ENCODE data around the gene PLSCR3. TPM values are rescaled to one million over a fixed set of nuclear protein-coding genes. Genes with fewer than 3 reads are reported as not detected.
A peak's percentile ranks its signal among the peaks of the same experiment; 100 is the strongest.

PLSCR3 gene
- total and polyA plus RNA-seq, 10 donors = 31.3 to 63.2 (median 46.1) TPM

GRCh38 chr17:7380855-7381683 lies 13.3 kb downstream of the PLSCR3 start, which contains the start of gene TNK1:
TNK1 (plus strand) TSS chr17:7381089; CDS start chr17:7382927, 1,838 bp downstream.
- Histone ChIP-seq H3K4me3 (peak within 1 kb of the TSS; percentile 16 to 66 (median 33)), H3K27me3 (replicated peaks in 1 of 7) (peaks cover 0 to 62% (median 10%) of the 10 kb centered on the region in 7 donors), H3K36me3 (no peaks in the 10 kb centered on the region), H3K9me3 (peaks cover 0 to 6% (median 0%) of the 10 kb centered on the region in 8 donors), H3K27ac (peak within 1 kb of the TSS in 3 of 8 donors; percentile 24 to 38 (median 38)), H3K4me1 (peaks cover 7 to 40% (median 33%) of the 10 kb centered on the region in 6 donors)
- peak; percentile 77 for DNase-seq
- intact Hi-C loops (cut with DNase I; ENCODE audit: low total_unique reads) = no loop called here
- WGBS, 5 donors = 7 to 14% (median 8%) methylated on average over 36 to 52 of the region's 52 CpGs
- TF ChIP-seq POLR2A (IDR thresholded peaks at IDR 0.05) (no peak), POLR2AphosphoS5 (IDR thresholded peaks at IDR 0.05) (peak; percentile 54 to 75 (median 62))

- H3K9me3 ChIP-seq = peaks cover 0 to 6% (median 0%) of the 10 kb centered on the region in 8 donors
- peak overlapping the region in 4 of 8 donors; percentile 24 to 66 (median 44) for H3K4me3 ChIP-seq
- WGBS, 5 donors = 49 to 61% (median 52%) methylated on average over 4 to 7 of the region's 7 CpGs
- no peak for TF ChIP-seq POLR2A (IDR thresholded peaks at IDR 0.05)
- no peak for TF ChIP-seq CTCF (IDR thresholded peaks at IDR 0.05 in 8 of 11, conservative IDR thresholded peaks at IDR 0.05 in 3 of 11)
- no peak for TF ChIP-seq POLR2AphosphoS5 (IDR thresholded peaks at IDR 0.05)
- H3K27me3 ChIP-seq (replicated peaks in 1 of 7) = peaks cover 0 to 62% (median 10%) of the 10 kb centered on the region in 7 donors
- intact Hi-C loops (cut with DNase I; ENCODE audit: low total_unique reads) = no loop called here
- no peaks in the 10 kb centered on the region for H3K36me3 ChIP-seq
- DNase-seq = no peak
- H3K4me1 ChIP-seq = peaks cover 7 to 40% (median 33%) of the 10 kb centered on the region in 6 donors
- H3K27ac ChIP-seq = no peak overlapping the region
Measured at GRCh38 chr17:7380321-7380720, 14.0 kb downstream of the PLSCR3 start.

- peaks cover 0 to 55% (median 10%) of the 10 kb centered on the region in 7 donors for H3K27me3 ChIP-seq (replicated peaks in 1 of 7)
- 92 to 98% (median 97%) methylated on average over 3 of the region's 3 CpGs for WGBS, 5 donors
- DNase-seq = no peak
- H3K9me3 ChIP-seq = peaks cover 0 to 6% (median 0%) of the 10 kb centered on the region in 8 donors
- intact Hi-C loops (cut with DNase I; ENCODE audit: low total_unique reads) = no loop called here
- H3K4me3 ChIP-seq = no peak overlapping the region
- no peaks in the 10 kb centered on the region for H3K36me3 ChIP-seq
- peaks cover 7 to 34% (median 26%) of the 10 kb centered on the region in 6 donors for H3K4me1 ChIP-seq
- no peak overlapping the region for H3K27ac ChIP-seq
- TF ChIP-seq POLR2A (IDR thresholded peaks at IDR 0.05) = no peak
- no peak for TF ChIP-seq POLR2AphosphoS5 (IDR thresholded peaks at IDR 0.05)
- TF ChIP-seq CTCF (IDR thresholded peaks at IDR 0.05 in 8 of 11, conservative IDR thresholded peaks at IDR 0.05 in 3 of 11) = no peak
Measured at GRCh38 chr17:7379134-7379533, 15.2 kb downstream of the PLSCR3 start.

- Histone ChIP-seq H3K9me3 (peaks cover 0 to 6% (median 0%) of the 10 kb centered on the region in 8 donors), H3K27ac (no peak overlapping the region), H3K4me1 (no peaks in the 10 kb centered on the region), H3K36me3 (no peaks in the 10 kb centered on the region), H3K4me3 (no peak overlapping the region), H3K27me3 (replicated peaks in 1 of 7) (peaks cover 0 to 13% (median 0%) of the 10 kb centered on the region in 7 donors)
- DNase-seq = no peak
- intact Hi-C loops (cut with DNase I; ENCODE audit: low total_unique reads) = no loop called here
- 75 to 93% (median 88%) methylated on average over 2 of the region's 2 CpGs for WGBS, 5 donors
- TF ChIP-seq POLR2A (IDR thresholded peaks at IDR 0.05) (no peak), CTCF (IDR thresholded peaks at IDR 0.05 in 8 of 11, conservative IDR thresholded peaks at IDR 0.05 in 3 of 11) (no peak), POLR2AphosphoS5 (IDR thresholded peaks at IDR 0.05) (no peak)
Measured at GRCh38 chr17:7374353-7374752, 20.0 kb downstream of the PLSCR3 start.
